Vagina (tissue), 2 donors: ENCODE results near the gene CNTN5.

Source experiments
- CTCF ChIP-seq, 3 experiments: fragments of 450-650 bp in 2 of 3; fragments of 200-600 bp in 1 of 3; sonication (generic) in 1 of 3; IDR thresholded peaks; one replicate each; pipeline ENCODE4 v1.5.1; 2017 to 2019; ENCODE audit warnings: antibody characterized with exemption in 3 of 3, mild to moderate bottlenecking in 2 of 3, moderate library complexity in 2 of 3
- POLR2A ChIP-seq, 2 donors: fragments of 450-650 bp; IDR thresholded peaks; one replicate each; pipeline ENCODE4 v1.6.1; 2017; ENCODE audit warnings: antibody characterized with exemption in 2 of 2, mild to moderate bottlenecking in 2 of 2, moderate library complexity in 2 of 2

- TF ChIP-seq POLR2A (IDR thresholded peaks at IDR 0.05), result no peak
- TF ChIP-seq CTCF (IDR thresholded peaks at IDR 0.05), result no peak
These were observed 1308.6 kb downstream of the CNTN5 start for GRCh38 chr11:100329352-100329751.
